Activated T-cell treated with anti-CD3 and anti-CD28 coated beads, Interleukin-2, amount 50 U/mL, for 1 hour (primary cell): ENCODE data around the gene KRT2.

Source experiments
- DNase-seq: peaks from one replicate; pipeline ENCODE4 v3.0.0-alpha.2; 2020

The KRT2 gene

DNA sequence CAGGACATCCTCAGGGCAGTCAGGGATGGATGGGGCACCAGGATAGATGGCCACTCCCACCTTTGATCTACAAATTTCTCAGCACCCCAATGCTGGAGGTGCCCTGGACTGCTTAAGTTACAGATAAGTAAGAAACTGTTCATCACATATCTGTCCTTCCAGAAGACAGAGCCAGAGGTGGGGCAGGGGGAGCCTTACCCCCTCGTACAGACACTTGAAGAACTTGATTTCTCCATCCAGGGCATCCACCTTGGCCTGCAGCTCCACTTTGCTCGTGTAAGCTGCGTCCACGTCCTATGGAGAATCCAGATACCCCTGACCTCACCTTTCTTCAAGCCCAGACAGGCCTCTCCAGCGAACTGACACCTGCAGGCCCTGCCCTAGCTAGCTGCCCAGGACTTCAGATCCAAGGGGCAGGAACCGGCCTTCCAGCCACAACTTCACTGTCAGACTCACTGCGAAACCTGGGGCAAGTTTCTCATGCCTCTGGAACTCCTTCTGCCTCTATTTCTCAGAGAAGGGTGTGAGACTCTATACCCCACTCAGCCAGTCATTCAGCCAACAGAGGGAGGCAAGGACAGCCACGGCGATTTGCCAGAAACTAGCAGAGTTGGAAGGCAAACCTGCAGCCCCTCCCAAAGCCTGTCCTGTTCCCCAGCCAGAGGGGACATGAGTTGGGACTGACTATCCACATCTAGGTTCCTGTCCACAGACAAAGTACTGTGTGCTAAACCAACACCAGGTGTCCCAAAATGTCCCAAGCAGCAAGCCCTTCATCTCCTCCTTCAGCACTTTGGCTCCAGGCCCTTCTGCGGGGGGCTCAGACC lies 37.4 kb downstream of the KRT2 start:
- DNase-seq, result no peak

DNA sequence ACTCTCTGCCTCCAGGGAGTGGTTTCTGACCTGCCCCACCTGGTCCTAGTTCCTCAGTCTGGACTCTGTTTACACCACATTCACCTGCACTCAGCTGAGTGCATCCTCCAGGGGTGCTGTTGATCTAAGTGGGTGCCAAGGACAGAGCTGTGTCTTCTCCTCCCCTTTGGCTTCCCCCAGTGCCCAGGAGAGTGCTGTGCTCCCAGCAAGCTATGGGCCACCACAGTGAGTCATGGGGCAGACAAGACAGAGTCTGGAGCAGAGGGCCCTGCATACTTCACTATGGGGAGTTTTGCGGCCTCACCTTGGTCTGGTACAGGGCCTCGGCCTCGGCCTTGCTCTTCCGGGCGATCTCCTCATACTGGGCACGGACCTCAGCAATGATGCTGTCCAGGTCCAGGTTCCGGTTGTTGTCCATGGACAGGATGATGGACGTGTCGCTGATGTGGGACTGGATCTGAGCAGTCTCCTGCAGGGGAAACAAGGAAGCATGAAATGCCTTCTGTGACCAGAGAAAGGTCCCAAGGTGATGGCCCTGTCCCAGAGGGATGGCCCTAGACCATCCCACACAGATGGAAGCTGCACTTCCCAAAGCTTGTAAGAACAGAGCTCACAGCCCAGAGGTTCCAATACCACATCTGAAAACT lies 38.5 kb downstream of the KRT2 start:
- DNase-seq, result no peak

DNA sequence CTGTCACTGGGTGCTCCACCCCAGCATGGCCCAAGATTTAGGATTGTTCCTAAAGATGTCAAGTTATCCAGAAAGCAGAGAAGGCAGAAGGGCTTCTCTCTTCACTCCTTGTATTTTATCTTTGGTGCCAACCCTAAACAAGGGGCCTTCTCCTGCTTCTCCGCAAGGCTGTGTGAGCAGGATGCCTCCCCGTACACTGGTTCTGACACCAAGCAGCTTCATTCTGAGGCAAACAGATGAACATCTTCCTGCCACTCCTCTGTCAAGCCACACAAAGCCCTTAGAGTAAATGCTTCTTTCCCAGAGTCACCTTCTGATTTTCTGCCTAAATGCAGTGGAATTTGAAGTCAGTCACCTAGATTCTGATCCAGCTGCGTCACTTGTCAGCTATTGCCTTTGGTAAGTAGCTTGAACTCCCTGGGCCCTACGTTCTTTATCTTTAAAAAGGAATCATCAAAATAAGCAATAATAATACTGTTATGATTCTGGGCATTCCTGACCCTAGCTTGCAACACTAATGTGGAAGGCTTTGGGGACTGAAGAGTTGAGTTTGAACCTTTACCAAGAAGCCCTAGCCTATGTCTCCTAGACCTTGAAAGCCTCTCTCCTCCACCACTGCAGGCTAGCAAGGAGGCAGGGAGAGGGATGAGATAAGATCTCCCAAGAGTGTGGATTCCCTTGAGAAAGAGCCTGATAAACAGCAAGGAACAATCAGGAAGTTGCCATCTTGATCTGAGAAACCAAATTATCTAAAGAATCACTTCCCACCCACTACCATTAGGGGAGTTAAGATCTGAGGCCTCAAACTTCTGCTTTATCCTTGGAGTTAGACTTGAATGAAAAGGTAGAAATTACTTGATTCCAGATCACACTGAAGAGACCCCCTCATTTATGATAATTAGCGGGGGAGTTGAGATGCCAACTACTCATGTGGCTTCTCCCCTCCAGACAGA lies 39.3 kb downstream of the KRT2 start:
- DNase-seq, result no peak

- DNase-seq, result no peak
Measured at GRCh38 chr12:52611080-52611468, 40.9 kb downstream of the KRT2 start.

GRCh38 chr12:52608826-52609630 lies 43.0 kb downstream of the KRT2 start:
- no peak for DNase-seq

DNA sequence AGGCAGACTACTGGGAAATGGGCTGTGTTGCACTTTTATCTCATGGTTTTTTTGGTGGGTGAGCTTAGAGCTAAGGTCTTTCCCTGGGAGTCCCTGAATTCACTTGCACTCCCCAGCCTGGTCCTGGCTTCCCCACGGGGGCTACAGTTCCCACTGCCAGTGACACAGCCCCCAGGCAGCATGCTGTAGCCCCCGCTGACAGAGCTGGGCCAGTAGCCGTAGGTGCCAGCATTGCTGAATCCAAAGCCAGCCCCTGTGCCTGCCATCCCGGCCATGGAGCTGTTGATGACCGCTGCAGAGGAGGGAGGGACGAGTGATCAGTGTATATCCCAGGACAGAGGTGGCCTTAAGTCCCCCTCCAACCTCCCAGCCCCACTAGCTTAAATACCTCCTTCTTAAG lies 43.9 kb downstream of the KRT2 start:
- no peak for DNase-seq

GRCh38 chr12:52607314-52607713 lies 44.7 kb downstream of the KRT2 start:
- no peak for DNase-seq

- DNase-seq, result no peak
Measured at GRCh38 chr12:52606581-52607218, 45.3 kb downstream of the KRT2 start.

DNA sequence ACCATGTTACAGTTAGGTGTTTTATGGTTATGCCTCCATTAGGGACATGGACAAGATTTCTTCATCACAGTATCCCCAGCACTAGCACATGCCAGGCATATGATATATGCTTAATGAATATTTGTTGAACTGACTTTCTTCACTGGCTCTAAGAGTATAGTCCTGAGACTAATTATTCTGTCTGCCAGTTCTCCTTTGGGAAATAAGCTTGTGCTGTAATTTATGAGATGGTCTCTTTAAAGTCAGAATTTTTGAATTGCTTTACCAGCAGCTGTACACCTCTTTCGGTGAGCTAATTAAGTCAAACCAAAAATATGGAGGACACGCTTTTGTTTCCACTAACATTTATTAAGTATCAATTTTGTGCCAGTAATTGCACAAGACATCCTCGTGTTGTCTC lies 45.9 kb downstream of the KRT2 start:
- DNase-seq, result no peak

DNA sequence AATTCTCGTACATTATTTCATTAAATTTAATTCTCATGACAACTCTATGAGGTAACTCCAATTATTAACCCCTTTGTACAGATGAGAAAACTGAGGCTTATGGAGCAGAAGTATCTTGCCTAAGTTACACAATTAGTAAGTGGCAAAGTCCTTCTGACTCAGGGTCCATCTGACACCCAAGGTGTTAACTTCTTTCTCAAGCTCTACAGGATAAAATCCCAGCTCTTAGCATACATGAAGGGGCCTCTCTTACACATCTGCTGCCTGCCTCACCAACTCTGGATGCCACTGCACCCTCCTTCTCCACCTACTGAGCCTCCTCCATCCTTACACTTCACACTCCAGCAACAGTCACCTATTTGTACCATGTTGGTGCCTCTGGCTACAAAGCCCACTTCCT lies 46.5 kb downstream of the KRT2 start:
- DNase-seq, result no peak

DNA sequence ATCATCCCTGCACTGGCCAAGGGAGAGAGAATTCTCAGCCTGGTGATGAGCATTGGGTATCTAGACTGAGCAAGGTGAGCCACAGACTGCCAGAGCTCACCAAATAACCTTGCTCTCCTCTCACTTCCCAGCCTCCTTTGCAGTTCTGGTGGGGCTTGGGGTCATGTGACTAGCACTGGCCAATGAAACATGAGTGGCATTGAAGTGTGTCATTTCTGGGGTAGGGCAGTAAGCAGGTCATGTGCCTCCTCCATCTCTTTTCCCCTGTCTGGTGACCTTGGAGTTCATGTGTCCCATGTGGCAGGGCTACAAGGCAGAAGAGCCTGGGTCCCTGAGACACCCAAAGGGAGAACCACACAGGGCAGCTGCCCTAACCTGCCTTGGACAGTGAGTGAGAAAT lies 47.2 kb downstream of the KRT2 start:
- DNase-seq, result no peak

DNA sequence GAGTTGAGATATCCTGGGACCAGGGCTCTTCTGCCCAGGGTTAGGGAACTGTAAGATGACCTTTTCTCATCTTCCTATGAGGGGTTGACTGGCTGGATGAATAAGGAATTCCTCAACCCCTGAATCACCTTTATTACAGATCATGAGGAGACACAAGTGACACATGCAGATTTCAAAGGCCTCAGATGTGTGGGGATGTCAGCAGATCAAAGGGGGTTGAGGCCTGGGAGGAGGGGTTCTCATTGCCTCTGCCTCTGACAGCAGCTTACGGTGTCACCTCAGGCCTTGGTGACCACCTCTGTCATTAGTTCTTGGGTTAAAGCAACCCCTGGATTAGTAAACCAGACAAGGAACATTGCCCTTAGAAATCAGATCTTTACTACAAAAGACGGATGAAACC lies 48.7 kb downstream of the KRT2 start:
- no peak for DNase-seq

DNA sequence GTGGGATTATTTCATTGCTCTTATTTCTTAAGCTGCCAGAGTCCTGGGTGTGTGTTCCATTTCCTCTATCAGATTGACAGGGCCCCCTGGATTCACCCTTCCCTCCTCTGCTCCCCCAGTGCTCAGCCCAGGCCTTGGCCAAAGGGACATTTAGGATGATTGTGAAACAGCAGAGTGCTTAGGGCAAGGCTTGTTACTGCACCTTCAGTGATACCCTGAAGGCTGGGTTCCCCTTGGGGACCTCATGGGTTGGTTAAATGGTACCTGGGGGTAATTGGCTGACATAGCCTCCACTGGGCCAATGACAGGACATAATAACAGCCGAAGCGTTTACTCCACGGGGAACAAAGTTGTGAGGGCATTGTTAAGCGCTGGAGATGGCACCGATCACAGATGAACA lies 49.5 kb downstream of the KRT2 start:
- no peak for DNase-seq

- no peak for DNase-seq
Measured at GRCh38 chr12:52601671-52602070, 50.3 kb downstream of the KRT2 start.

- DNase-seq, result no peak
Measured at GRCh38 chr12:52600941-52601481, 51.0 kb downstream of the KRT2 start, which contains the start of gene KRT72. Gene KRT72 (minus strand): TSS chr12:52601463. CDS start chr12:52601452, 11 bp downstream.

- no peak for DNase-seq
Measured at GRCh38 chr12:52600475-52600874, 51.5 kb downstream of the KRT2 start.

- DNase-seq, result no peak
Measured at GRCh38 chr12:52600071-52600470, 51.9 kb downstream of the KRT2 start.

DNA sequence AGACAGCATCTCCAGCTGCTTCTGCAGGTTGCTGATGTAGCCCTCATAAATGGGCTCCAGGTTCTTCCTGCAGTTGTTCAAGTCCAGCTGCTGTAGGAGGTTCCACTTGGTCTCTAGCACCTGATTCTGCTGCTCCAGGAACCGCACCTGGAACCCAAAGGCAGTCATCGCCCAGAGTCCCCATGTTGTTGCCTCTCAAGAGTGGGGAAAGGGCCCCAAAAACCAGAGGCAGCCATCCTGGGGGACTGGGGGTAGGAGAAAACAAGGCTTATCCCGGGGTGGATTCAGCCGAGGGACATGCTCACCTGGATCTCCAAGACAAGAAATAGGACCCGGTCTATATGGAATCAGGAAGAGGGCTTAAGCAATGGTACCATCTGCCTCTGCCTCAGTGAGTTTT lies 53.0 kb downstream of the KRT2 start:
- no peak for DNase-seq
